Inflammatory macrophage treated with lipopolysaccharide for 1 hour (primary cell): ENCODE results near the gene TTI1.

Experiments used
- DNase-seq, 2 donors: peaks; one replicate each; pipeline ENCODE4 v3.0.0-alpha.2; 2020 to 2022

The TTI1 gene

DNA sequence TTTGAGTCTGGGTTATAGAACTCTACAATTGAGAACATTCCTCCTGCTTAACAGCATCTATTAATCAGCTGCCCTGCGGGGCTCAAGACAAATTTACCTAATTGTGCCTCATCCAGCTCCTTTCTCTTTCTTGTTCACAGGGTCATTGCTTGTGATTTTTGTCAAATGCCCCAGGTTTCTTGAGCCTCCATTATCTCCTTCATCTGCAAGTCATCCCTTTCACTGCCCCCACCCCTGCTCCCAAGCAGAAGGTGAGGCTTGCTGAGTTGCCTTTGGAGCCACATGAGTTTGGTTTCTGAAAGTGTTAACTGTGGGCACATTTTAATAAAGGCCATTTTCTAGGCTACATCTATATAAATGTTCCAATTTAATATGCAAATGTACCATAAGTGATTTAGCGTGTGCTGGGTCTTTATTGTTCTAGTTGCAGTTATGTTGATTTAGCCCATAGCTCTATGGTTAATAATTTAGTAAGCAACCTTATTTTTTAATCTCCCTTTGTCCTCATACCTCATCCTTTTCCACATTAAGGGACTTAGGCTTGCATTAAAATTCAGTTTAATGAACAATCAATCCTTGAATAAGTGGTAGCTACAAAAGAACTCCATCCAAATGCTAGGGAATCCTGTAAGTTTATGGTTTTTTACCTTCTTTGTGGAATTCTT, 74.3 kb downstream of the TTI1 start:
- no peak for DNase-seq

- DNase-seq: no peak
Measured at GRCh38 chr20:37956107-37956585, 77.1 kb downstream of the TTI1 start.

- DNase-seq: no peak
Measured at GRCh38 chr20:37955511-37955910, 77.7 kb downstream of the TTI1 start.

DNA sequence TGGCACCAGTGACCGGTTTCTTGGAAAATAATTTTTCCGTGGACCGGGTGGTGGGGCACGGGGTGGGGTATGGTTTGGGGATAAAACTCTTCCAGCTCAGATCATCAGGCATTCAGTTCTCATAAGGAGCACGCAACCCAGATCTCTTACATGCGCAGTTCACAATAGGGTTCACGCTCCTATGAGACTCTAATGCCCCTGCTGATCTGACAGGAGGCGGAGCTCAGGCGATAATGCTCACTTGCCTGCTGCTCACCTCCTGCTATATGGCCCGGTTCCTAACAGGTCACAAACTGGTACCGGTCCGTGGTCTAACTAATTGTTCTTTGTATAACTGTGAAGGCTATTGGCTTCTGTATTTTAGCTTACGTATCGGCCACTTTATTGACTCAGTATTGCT, 78.6 kb downstream of the TTI1 start:
- DNase-seq: no peak

- DNase-seq: no peak
Measured at GRCh38 chr20:37954190-37954589, 79.1 kb downstream of the TTI1 start.

- no peak for DNase-seq
Measured at GRCh38 chr20:37948956-37949355, 84.3 kb downstream of the TTI1 start.

DNA sequence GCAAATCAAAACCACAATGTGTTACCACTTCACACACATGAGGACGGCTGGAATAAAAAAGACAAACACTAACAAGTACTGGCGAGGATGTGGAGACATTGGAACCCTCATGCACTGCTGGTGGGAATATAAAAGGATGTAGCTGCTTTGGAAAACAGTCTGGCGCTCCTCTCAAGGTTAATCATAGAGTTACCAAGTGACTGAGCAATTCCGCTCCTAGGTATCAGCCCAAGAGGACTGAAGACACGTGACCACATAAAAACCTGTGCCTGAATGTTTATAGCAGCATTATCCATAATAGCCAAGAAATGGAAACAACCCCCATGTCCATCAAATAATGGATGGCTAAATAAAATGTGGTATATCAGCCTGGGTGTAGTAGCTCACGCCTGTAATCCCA, 85.3 kb downstream of the TTI1 start:
- no peak for DNase-seq

DNA sequence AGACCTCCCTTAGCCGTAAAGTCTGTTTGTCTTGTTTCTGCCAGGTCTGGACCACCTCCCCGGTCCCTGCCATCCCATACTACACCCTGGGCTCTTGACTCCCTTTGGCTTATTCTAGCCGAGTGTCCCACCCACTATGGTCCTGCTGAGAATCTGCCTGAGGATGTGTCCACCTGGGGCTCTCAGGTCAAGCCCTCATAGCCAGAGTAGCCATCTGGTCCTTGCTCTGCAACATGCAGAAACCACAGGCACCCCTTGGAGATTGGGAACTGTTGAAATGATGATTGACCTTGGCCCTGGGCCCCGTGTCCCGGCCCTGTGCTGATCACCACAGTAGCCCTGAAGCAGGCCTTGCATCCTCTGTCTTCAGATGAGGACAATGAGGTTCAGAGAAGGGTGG, 86.3 kb downstream of the TTI1 start:
- no peak for DNase-seq

- DNase-seq: no peak
Measured at GRCh38 chr20:37945091-37945547, 88.1 kb downstream of the TTI1 start.

DNA sequence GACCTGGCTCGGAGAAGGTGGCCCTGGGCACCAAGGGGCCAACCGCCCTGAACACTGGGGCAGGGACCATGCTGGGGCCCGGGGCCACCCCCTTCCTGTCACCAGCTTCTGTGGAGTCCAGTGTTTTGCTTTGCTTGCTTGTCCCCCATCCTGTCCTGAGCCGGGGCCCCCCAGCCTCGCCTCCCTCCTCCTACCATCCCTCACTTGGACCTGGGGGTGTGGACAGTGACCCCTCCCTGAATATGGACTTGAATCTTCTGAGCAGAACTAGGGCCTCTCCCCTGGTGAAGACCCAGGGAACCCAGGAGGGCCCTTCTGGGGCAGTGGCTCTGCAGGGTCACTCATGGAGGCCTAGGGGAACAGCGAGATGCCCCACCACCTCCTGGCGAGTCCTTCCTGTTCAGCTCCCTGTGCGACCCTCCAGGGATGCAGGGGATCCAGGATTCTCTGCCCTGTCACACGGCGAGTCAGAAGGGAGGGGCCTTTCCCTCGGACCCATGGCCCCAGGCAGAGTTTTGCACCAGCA, 88.7 kb downstream of the TTI1 start:
- no peak for DNase-seq

DNA sequence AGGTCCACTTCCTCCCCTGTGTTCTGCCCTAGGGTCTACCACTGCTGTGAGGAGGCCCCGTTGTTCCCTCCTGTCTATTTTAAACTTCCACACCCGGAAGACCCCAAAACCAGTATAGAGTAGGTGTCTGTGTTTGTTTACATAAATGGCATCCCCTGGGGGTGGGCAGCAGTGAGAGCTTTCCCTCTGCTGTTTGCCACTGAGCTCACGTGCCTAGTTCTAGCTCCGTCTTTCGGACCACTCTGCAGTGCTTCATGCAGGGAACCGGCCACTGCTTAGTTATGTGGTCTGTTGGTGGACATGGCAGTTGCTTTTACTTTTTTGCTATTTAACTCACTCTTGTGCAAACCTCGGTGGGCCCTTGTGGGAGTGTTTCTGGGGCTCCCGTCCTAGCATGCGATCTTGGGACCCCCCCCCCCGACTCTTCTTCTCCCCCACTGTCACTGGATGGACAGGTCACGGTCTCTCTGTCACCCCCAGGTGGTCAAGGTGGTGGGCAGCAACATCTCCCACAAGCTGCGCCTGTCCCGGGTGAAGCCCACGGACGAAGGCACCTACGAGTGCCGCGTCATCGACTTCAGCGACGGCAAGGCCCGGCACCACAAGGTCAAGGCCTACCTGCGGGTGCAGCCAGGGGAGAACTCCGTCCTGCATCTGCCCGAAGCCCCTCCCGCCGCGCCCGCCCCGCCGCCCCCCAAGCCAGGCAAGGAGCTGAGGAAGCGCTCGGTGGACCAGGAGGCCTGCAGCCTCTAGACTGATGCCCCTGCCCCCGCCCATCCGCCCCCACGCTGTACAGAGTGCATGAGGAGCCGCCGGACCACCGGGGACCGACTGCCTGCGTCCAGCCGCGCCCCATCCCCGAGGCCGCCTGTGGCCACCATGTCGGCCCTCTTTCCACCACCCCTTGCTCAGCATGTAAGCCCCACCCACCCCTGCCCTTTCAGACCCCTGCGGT, 89.5 kb downstream of the TTI1 start:
- no peak for DNase-seq

- no peak for DNase-seq
Measured at GRCh38 chr20:37943033-37943432, 90.2 kb downstream of the TTI1 start.

DNA sequence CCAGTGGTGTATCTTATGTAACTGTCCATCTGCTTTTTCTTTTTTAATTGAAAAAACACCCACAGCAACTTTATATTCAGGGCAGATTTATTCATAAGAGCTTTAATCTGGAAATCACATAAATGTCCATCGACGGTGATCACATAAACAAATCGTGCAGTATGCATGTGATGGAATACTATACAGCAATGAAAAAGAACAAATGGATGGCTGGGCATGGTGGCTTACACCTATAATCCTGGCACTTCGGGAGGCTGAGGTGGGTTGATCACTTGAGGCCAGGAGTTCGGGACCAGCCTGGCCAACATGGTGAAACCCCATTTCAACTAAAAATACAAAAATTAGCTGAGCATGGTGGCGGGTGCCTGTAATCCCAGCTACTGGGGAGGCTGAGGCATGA, 91.3 kb downstream of the TTI1 start:
- no peak for DNase-seq

- no peak for DNase-seq
Measured at GRCh38 chr20:37941332-37941731, 91.9 kb downstream of the TTI1 start.

- DNase-seq: no peak
Measured at GRCh38 chr20:37940858-37941257, 92.4 kb downstream of the TTI1 start.

- no peak for DNase-seq
Measured at GRCh38 chr20:37939701-37940560, 93.3 kb downstream of the TTI1 start.

- no peak for DNase-seq
Measured at GRCh38 chr20:37938954-37939353, 94.3 kb downstream of the TTI1 start.

DNA sequence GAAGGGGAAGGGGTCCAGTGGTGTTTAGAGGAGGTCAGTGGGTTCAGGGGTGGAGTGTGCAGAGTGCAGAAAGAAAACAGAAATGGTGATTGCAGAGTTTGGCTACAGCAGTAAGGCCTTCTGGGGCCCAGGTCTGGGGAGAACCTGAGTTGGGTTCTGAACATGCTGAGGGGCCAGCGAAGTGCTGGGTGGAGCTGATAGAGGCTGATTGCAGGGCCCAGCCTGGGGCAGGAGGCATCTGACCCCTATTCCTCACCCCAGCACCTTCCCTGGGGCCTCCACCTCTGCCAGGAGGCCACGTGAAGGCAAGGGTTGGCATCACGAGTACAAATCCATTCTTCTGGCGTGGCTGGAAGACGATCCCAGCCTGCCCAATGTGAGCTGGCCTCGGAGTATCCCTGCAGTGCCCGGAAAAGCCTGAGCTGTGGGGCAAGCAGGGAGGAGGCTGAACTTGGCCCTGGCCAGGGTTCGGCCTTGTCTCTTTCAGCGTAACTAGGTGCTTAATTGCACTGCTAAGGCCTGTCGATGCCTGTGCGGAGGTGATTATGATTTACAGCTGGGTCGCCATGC, 95.0 kb downstream of the TTI1 start:
- no peak for DNase-seq

- no peak for DNase-seq
Measured at GRCh38 chr20:37937686-37938085, 95.6 kb downstream of the TTI1 start.

- no peak for DNase-seq
Measured at GRCh38 chr20:37936451-37936850, 96.8 kb downstream of the TTI1 start.

DNA sequence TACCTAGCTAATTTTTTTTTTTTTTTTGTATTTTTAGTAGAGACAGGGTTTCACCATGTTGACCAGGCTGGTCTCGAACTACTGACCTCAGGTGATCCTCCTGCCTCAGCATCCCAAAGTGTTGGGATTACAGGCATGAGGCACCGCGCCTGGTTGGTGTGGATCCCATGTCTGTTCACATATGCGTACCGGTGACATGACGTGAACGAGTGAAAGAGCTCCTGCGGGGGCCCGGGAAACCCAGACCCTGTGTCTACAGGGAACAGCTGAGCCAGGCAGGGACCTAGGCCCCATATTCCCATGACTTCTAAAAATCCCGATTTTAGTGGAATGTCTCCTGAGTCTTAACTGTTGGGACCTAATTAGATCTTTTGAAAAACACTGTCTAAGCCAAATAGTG, 97.2 kb downstream of the TTI1 start:
- no peak for DNase-seq

GRCh38 chr20:37935435-37935834, 97.8 kb downstream of the TTI1 start:
- DNase-seq: peak; percentile 52 to 59
